Endodermal cell (in vitro differentiated cells): ENCODE measurements around the gene MCTS1. TPM values are rescaled to one million over a fixed set of nuclear protein-coding genes. Genes with fewer than 3 reads are reported as not detected.
"Not testable (repeated sequence)": the region's sequence is repeated elsewhere in the genome, so short reads cannot be mapped to it uniquely, and the experiment has no call there.

Source experiments
- DNase-seq: peaks from one replicate; pipeline ENCODE4 v3.0.0-alpha.2; 2017
- H3K27ac ChIP-seq: 2 replicates; pipeline ENCODE4 v1.5.1; 2013; ENCODE audit warnings: mild to moderate bottlenecking, low read depth, low read length, moderate library complexity
- H3K27me3 ChIP-seq: 2 replicates; pipeline ENCODE4 v1.6.1; 2013; ENCODE audit warnings: mild to moderate bottlenecking, low read length, moderate library complexity; ENCODE audit not compliant: insufficient read depth, control insufficient read depth, poor library complexity, severe bottlenecking
- H3K36me3 ChIP-seq: 2 replicates; pipeline ENCODE4 v1.7.0; 2013; ENCODE audit warnings: mild to moderate bottlenecking, low read length, moderate library complexity; ENCODE audit not compliant: control insufficient read depth, insufficient read depth
- H3K4me1 ChIP-seq: one replicate; pipeline ENCODE4 v1.7.0; 2013; ENCODE audit warnings: low read length; ENCODE audit not compliant: control insufficient read depth, insufficient read depth
- H3K4me3 ChIP-seq: 2 replicates; pipeline ENCODE4 v1.5.1; 2013; ENCODE audit warnings: mild to moderate bottlenecking, low read length, moderate library complexity
- H3K9ac ChIP-seq: 2 replicates; pipeline ENCODE4 v1.6.1; 2013; ENCODE audit warnings: mild to moderate bottlenecking, low read length, moderate library complexity; ENCODE audit not compliant: poor library complexity, severe bottlenecking; ENCODE audit errors: extremely low read depth
- H3K9me3 ChIP-seq: 2 replicates; pipeline ENCODE4 v1.6.1; 2013; ENCODE audit warnings: mild to moderate bottlenecking, low read length, moderate library complexity; ENCODE audit not compliant: control insufficient read depth
- H3K27ac Mint-ChIP-seq: 2 replicates; pipeline ENCODE4 v1.8.0; 2020; ENCODE audit warnings: mixed read lengths
- H3K27me3 Mint-ChIP-seq: 2 replicates; pipeline ENCODE4 v1.8.0; 2021; ENCODE audit warnings: mild to moderate bottlenecking, mixed read lengths; ENCODE audit not compliant: insufficient read depth
- H3K36me3 Mint-ChIP-seq: 2 replicates; pipeline ENCODE4 v1.8.0; 2020; ENCODE audit warnings: low read depth, mixed read lengths
- H3K4me1 Mint-ChIP-seq: 2 replicates; pipeline ENCODE4 v1.8.0; 2020; ENCODE audit warnings: mixed read lengths
- H3K4me3 Mint-ChIP-seq: 2 replicates; pipeline ENCODE4 v1.8.0; 2020; ENCODE audit warnings: mild to moderate bottlenecking, moderate library complexity, mixed read lengths
- H3K9me3 Mint-ChIP-seq: 2 replicates; pipeline ENCODE4 v1.8.0; 2020; ENCODE audit warnings: mild to moderate bottlenecking, mixed read lengths
- WGBS, 2 experiments: methylation state at CpG; one replicate each; pipeline versions ENCODE4 v1.1.5 to v1.1.7; 2013; ENCODE audit warnings: missing lambda C conversion rate in 2 of 2, mixed read lengths in 1 of 2; ENCODE audit not compliant: insufficient coverage in 1 of 2, insufficient read length in 1 of 2; 5-methylcytosine and 5-hydroxymethylcytosine counted together
- total RNA-seq, 2 donors: library from RNA; stranded (reverse); fragmentation: NEBNext Ultra II Directional in 1 of 2; extraction: Animal tissue kit (Norgen Biotek cat#: 25700) in 1 of 2; gene quantifications; 2 replicates in 1 of 2; 3 replicates in 1 of 2; pipeline ENCODE4 v1.2.1, GENCODE V29; 2021
- TF ChIP-seq, protein P1 (sequence below): fragments of 200-600 bp; sonication (generic); conservative IDR thresholded peaks from 2 replicates; pipeline ENCODE4 v1.5.0; 2021; ENCODE audit warnings: antibody characterized with exemption, mild to moderate bottlenecking

Gene MCTS1
- total RNA-seq, 2 donors from 2014 or later = 24.0 to 27.3 TPM

DNA sequence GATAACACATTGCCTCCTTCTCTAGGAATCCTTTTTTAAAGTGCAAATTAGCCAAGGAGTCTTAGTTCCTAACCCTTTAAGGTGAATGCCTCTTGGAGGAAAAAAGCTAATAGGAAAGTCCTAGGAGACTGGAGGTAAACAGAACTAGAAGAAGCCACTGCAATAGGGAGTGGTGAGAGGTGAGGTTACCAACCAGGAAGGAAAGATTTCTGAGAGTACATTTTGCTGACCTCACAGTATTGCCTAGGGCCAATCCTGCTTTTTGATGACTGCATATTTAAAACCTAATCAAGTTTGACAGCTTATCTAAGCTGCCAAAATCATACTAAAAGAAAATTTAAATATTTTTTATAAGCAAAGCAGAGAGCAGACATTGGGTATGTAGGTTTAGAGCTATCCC lies 35.9 kb upstream of the MCTS1 start:
- peaks cover 5% of the 10 kb centered on the region for H3K4me1 Mint-ChIP-seq
- peaks cover 2% of the 10 kb centered on the region for H3K36me3 Mint-ChIP-seq

GRCh38 chrX:120568609-120569008 lies 35.3 kb upstream of the MCTS1 start:
- Histone ChIP-seq H3K9me3 (no peaks in the 10 kb centered on the region), H3K27ac (no peak overlapping the region), H3K4me1 (no peaks in the 10 kb centered on the region), H3K27me3 (no peaks in the 10 kb centered on the region), H3K4me3 (no peak overlapping the region), H3K36me3 (no peaks in the 10 kb centered on the region), H3K9ac (no peak overlapping the region)
- peaks cover 2% of the 10 kb centered on the region for H3K36me3 Mint-ChIP-seq
- no peaks in the 10 kb centered on the region for H3K27me3 Mint-ChIP-seq
- WGBS, 2 experiments = 92% methylated on average over 2 of the region's 3 CpGs; no CpG with 5 or more reads in 1 of the 2 experiments
- no peak overlapping the region for H3K4me3 Mint-ChIP-seq
- no peak overlapping the region for H3K27ac Mint-ChIP-seq
- peaks cover 46% of the 10 kb centered on the region for H3K9me3 Mint-ChIP-seq
- TF ChIP-seq, protein P1, sequence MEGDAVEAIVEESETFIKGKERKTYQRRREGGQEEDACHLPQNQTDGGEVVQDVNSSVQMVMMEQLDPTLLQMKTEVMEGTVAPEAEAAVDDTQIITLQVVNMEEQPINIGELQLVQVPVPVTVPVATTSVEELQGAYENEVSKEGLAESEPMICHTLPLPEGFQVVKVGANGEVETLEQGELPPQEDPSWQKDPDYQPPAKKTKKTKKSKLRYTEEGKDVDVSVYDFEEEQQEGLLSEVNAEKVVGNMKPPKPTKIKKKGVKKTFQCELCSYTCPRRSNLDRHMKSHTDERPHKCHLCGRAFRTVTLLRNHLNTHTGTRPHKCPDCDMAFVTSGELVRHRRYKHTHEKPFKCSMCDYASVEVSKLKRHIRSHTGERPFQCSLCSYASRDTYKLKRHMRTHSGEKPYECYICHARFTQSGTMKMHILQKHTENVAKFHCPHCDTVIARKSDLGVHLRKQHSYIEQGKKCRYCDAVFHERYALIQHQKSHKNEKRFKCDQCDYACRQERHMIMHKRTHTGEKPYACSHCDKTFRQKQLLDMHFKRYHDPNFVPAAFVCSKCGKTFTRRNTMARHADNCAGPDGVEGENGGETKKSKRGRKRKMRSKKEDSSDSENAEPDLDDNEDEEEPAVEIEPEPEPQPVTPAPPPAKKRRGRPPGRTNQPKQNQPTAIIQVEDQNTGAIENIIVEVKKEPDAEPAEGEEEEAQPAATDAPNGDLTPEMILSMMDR = no peak
- peaks cover 5% of the 10 kb centered on the region for H3K4me1 Mint-ChIP-seq
- DNase-seq = no peak

More for the DNA sequence above, 35.9 kb upstream of the MCTS1 start:
- H3K4me1 ChIP-seq = no peaks in the 10 kb centered on the region
- no peak overlapping the region for H3K27ac Mint-ChIP-seq
- no peak overlapping the region for H3K4me3 ChIP-seq
- H3K27ac ChIP-seq = no peak overlapping the region
- no peaks in the 10 kb centered on the region for H3K36me3 ChIP-seq
- no peak overlapping the region for H3K9ac ChIP-seq
- no peak overlapping the region for H3K4me3 Mint-ChIP-seq
- H3K9me3 ChIP-seq = no peaks in the 10 kb centered on the region
- DNase-seq = no peak
- H3K27me3 ChIP-seq = no peaks in the 10 kb centered on the region
- no peaks in the 10 kb centered on the region for H3K27me3 Mint-ChIP-seq
- peaks cover 42% of the 10 kb centered on the region for H3K9me3 Mint-ChIP-seq
- TF ChIP-seq, protein P1 = no peak

- no peak for DNase-seq
- H3K4me1 ChIP-seq = no peaks in the 10 kb centered on the region
- peaks cover 54% of the 10 kb centered on the region for H3K9me3 Mint-ChIP-seq
- no peaks in the 10 kb centered on the region for H3K9me3 ChIP-seq
- 84% methylated on average over 3 of the region's 3 CpGs; no CpG with 5 or more reads in 1 of the 2 experiments for WGBS, 2 experiments
- H3K36me3 Mint-ChIP-seq = peaks cover 2% of the 10 kb centered on the region
- H3K27me3 ChIP-seq = no peaks in the 10 kb centered on the region
- no peak overlapping the region for H3K4me3 ChIP-seq
- H3K27ac Mint-ChIP-seq = no peak overlapping the region
- H3K27me3 Mint-ChIP-seq = no peaks in the 10 kb centered on the region
- no peak overlapping the region for H3K4me3 Mint-ChIP-seq
- H3K36me3 ChIP-seq = no peaks in the 10 kb centered on the region
- peaks cover 5% of the 10 kb centered on the region for H3K4me1 Mint-ChIP-seq
- H3K9ac ChIP-seq = no peak overlapping the region
- TF ChIP-seq, protein P1 = no peak
- H3K27ac ChIP-seq = no peak overlapping the region
Measured at GRCh38 chrX:120570011-120570600, 33.8 kb upstream of the MCTS1 start.

- not testable (repeated sequence) for H3K36me3 Mint-ChIP-seq, H3K36me3 ChIP-seq, H3K9ac ChIP-seq, H3K9me3 ChIP-seq, H3K4me3 ChIP-seq, DNase-seq, H3K4me1 ChIP-seq, H3K27me3 ChIP-seq, H3K27ac Mint-ChIP-seq, H3K27ac ChIP-seq, H3K4me3 Mint-ChIP-seq, H3K27me3 Mint-ChIP-seq, H3K4me1 Mint-ChIP-seq
- WGBS, 2 experiments = 97% methylated on average over 10 of the region's 13 CpGs; no CpG with 5 or more reads in 1 of the 2 experiments
- H3K9me3 Mint-ChIP-seq = peaks cover 70% of the 10 kb centered on the region
Measured at GRCh38 chrX:120573806-120574205, 30.1 kb upstream of the MCTS1 start.
